H1 (cell line): ENCODE data around the gene GRIN3A. TPM values are rescaled to one million over a fixed set of nuclear protein-coding genes. Genes with fewer than 3 reads are reported as not detected.

Experiments used
- CTCF ChIA-PET: fragments of 300-600 bp; sonication (Branson Sonifier 250); formaldehyde crosslinking; loops from one replicate; lab custom pipeline; 2021; ENCODE audit not compliant: partially characterized antibody; lab: Charles Lee
- POLR2A ChIA-PET: fragments of 300-600 bp; sonication (Branson Sonifier 250); formaldehyde crosslinking; loops from one replicate; lab custom pipeline; 2021; ENCODE audit warnings: inconsistent platforms; ENCODE audit not compliant: partially characterized antibody; lab: Charles Lee
- DNase-seq, 2 experiments: peaks; one replicate each; pipeline versions ENCODE4 v3.0.0 to v3.0.0-alpha.2; 2010 to 2022; ENCODE audit warnings: low spot score in 2 of 2, low read depth in 1 of 2, mixed read lengths in 1 of 2
- FAIRE-seq: peaks from 2 replicates; lab custom pipeline; 2011; peaks lifted over from hg19 to GRCh38; lab: Jason Lieb, UNC
- H2AFZ ChIP-seq: 2 replicates; pipeline ENCODE4 v1.8.1; 2012; ENCODE audit warnings: low read length, inconsistent platforms
- H2AK5ac ChIP-seq: 2 replicates; pipeline ENCODE4 v1.6.1; 2013; ENCODE audit warnings: low read depth, low read length
- H2BK120ac ChIP-seq: replicated peaks from 2 replicates; pipeline ENCODE3; 2013; ENCODE audit warnings: low read depth, low read length, inconsistent platforms
- H2BK12ac ChIP-seq: 2 replicates; pipeline ENCODE4 v1.6.1; 2013; ENCODE audit warnings: low read depth, low read length
- H2BK15ac ChIP-seq: 2 replicates; pipeline ENCODE4 v1.6.1; 2013; ENCODE audit warnings: low read length
- H2BK20ac ChIP-seq: 2 replicates; pipeline ENCODE4 v1.6.1; 2013; ENCODE audit warnings: low read length
- H2BK5ac ChIP-seq: 2 replicates; pipeline ENCODE4 v1.6.1; 2013; ENCODE audit warnings: low read depth, low read length
- H3K14ac ChIP-seq: 2 replicates; pipeline ENCODE4 v1.6.1; 2013; ENCODE audit warnings: inconsistent platforms; ENCODE audit not compliant: insufficient read length
- H3K18ac ChIP-seq: 2 replicates; pipeline ENCODE4 v1.6.1; 2013; ENCODE audit warnings: low read length; ENCODE audit errors: extremely low read depth
- H3K23ac ChIP-seq: 2 replicates; pipeline ENCODE4 v1.6.1; 2013; ENCODE audit warnings: inconsistent platforms; ENCODE audit not compliant: insufficient read length
- H3K23me2 ChIP-seq: 2 replicates; pipeline ENCODE4 v1.6.1; 2013; ENCODE audit warnings: low read depth, low read length
- H3K27ac ChIP-seq: 2 replicates; pipeline ENCODE4 v1.6.1; 2011; ENCODE audit warnings: low read depth, low read length, inconsistent platforms
- H3K27me3 ChIP-seq, 4 experiments: replicated peaks in 1 of 4; 1 replicate in 1 of 4; 2 replicates in 3 of 4; pipeline versions ENCODE4 v1.6.1 to v1.8.1; 2011 to 2013; ENCODE audit warnings: low read length in 3 of 4, mild to moderate bottlenecking in 3 of 4, inconsistent platforms in 2 of 4, mixed read lengths in 2 of 4, moderate library complexity in 1 of 4; ENCODE audit not compliant: control insufficient read depth in 3 of 4, insufficient read depth in 3 of 4; ENCODE audit errors: extremely low read depth in 1 of 4
- H3K36me3 ChIP-seq, 4 experiments: 2 replicates each; pipeline versions ENCODE4 v1.6.1 to v1.8.1; 2011 to 2013; ENCODE audit warnings: mild to moderate bottlenecking in 4 of 4, low read length in 3 of 4, moderate library complexity in 2 of 4, control low read depth in 1 of 4, inconsistent platforms in 1 of 4; ENCODE audit not compliant: insufficient read depth in 4 of 4, control insufficient read depth in 2 of 4
- H3K4ac ChIP-seq: replicated peaks from 2 replicates; pipeline ENCODE3; 2013; ENCODE audit warnings: low read length, low read depth, mixed read lengths, inconsistent platforms; ENCODE audit not compliant: insufficient read length
- H3K4me1 ChIP-seq, 4 experiments: replicated peaks in 1 of 4; 1 replicate in 1 of 4; 2 replicates in 3 of 4; pipeline versions ENCODE4 v1.6.1 to v1.8.1; 2011 to 2013; ENCODE audit warnings: low read length in 3 of 4, inconsistent platforms in 2 of 4, mixed read lengths in 1 of 4; ENCODE audit not compliant: insufficient read depth in 4 of 4, control insufficient read depth in 3 of 4
- H3K4me2 ChIP-seq, 2 experiments: 2 replicates each; pipeline versions ENCODE4 v1.6.1 to v1.8.1; 2011 to 2013; ENCODE audit warnings: low read depth in 2 of 2, low read length in 2 of 2, control low read depth in 1 of 2, inconsistent platforms in 1 of 2, mild to moderate bottlenecking in 1 of 2; ENCODE audit not compliant: insufficient read depth in 1 of 2
- H3K4me3 ChIP-seq, 4 experiments: fragments of 200-600, 300-600 bp in 1 of 4; sonication (generic), shearing (Covaris generic), sonication (Bioruptor Twin) in 1 of 4; 2 replicates each; pipeline versions ENCODE4 v1.5.1 to v1.8.1; 2011 to 2016; ENCODE audit warnings: low read length in 4 of 4, low read depth in 3 of 4, control low read depth in 2 of 4, inconsistent platforms in 2 of 4, mild to moderate bottlenecking in 2 of 4, mixed read lengths in 1 of 4, moderate library complexity in 1 of 4; ENCODE audit not compliant: insufficient read depth in 2 of 4; ENCODE audit errors: extremely low read depth in 1 of 4
- H3K56ac ChIP-seq: replicated peaks from 2 replicates; pipeline ENCODE3; 2013; ENCODE audit warnings: low read depth, mild to moderate bottlenecking, mixed read lengths, low read length, inconsistent platforms; ENCODE audit not compliant: insufficient read length
- H3K79me1 ChIP-seq: 2 replicates; pipeline ENCODE4 v1.6.1; 2013; ENCODE audit warnings: low read depth, low read length, control low read depth
- H3K79me2 ChIP-seq, 2 experiments: 2 replicates each; pipeline versions ENCODE4 v1.6.1 to v1.8.1; 2012 to 2013; ENCODE audit warnings: low read length in 2 of 2, mild to moderate bottlenecking in 2 of 2, inconsistent platforms in 1 of 2; ENCODE audit not compliant: insufficient read depth in 2 of 2, control insufficient read depth in 1 of 2
- H3K9ac ChIP-seq, 4 experiments: replicated peaks in 1 of 4; 1 replicate in 1 of 4; 2 replicates in 3 of 4; pipeline versions ENCODE4 v1.6.1 to v1.8.1; 2011 to 2013; ENCODE audit warnings: low read depth in 3 of 4, low read length in 3 of 4, control low read depth in 2 of 4, mild to moderate bottlenecking in 2 of 4, moderate library complexity in 2 of 4, inconsistent platforms in 1 of 4; ENCODE audit errors: extremely low read depth in 1 of 4
- H3K9me3 ChIP-seq, 2 experiments: 2 replicates each; pipeline versions ENCODE4 v1.6.1 to v1.8.1; 2012 to 2013; ENCODE audit warnings: mild to moderate bottlenecking in 2 of 2, moderate library complexity in 2 of 2, control low read depth in 1 of 2, inconsistent platforms in 1 of 2, low read depth in 1 of 2, low read length in 1 of 2, mixed read lengths in 1 of 2; ENCODE audit not compliant: insufficient read depth in 2 of 2
- H4K20me1 ChIP-seq, 2 experiments: replicated peaks in 1 of 2; 2 replicates each; pipeline versions ENCODE3 to v1.8.1; 2011 to 2013; ENCODE audit warnings: inconsistent platforms in 2 of 2, low read length in 2 of 2, mild to moderate bottlenecking in 1 of 2; ENCODE audit not compliant: insufficient read depth in 2 of 2, control insufficient read depth in 1 of 2
- H4K5ac ChIP-seq: 2 replicates; pipeline ENCODE4 v1.6.1; 2013; ENCODE audit warnings: low read length, low read depth, mixed read lengths, inconsistent platforms; ENCODE audit not compliant: insufficient read length
- H4K8ac ChIP-seq: 2 replicates; pipeline ENCODE4 v1.8.0; 2013; ENCODE audit warnings: mild to moderate bottlenecking, moderate library complexity, low read length, inconsistent platforms; ENCODE audit not compliant: insufficient read depth; ENCODE audit errors: extremely low read depth
- H4K91ac ChIP-seq: replicated peaks from 2 replicates; pipeline ENCODE3; 2013; ENCODE audit warnings: low read length, mixed read lengths, inconsistent platforms; ENCODE audit not compliant: insufficient read length
- CBX8 ChIP-seq: fragments of 300-800, 300-1000 bp; sonication (generic); IDR thresholded peaks from 2 replicates; pipeline ENCODE4 v1.7.1; 2016; ENCODE audit warnings: low read depth, low read length, borderline replicate concordance
- CEBPB ChIP-seq: IDR thresholded peaks from 2 replicates; pipeline ENCODE4 v1.6.1; 2012; ENCODE audit warnings: low read depth, low read length
- FOSL1 ChIP-seq: IDR thresholded peaks from 2 replicates; pipeline ENCODE4 v1.6.1; 2011; ENCODE audit warnings: mild to moderate bottlenecking, low read depth, low read length, moderate library complexity; ENCODE audit not compliant: insufficient read depth
- MAFK ChIP-seq: IDR thresholded peaks from 2 replicates; pipeline ENCODE4 v1.6.1; 2012; ENCODE audit warnings: low read depth, mild to moderate bottlenecking, improper control_type of control experiment, low read length
- POU5F1 ChIP-seq: IDR thresholded peaks from 2 replicates; pipeline ENCODE4 v1.6.1; 2011; ENCODE audit warnings: low read depth, mild to moderate bottlenecking, low read length, moderate library complexity
- TBP ChIP-seq: IDR thresholded peaks from 2 replicates; pipeline ENCODE4 v1.6.1; 2011; ENCODE audit warnings: low read depth, low read length, improper control_type of control experiment
- WGBS, 2 experiments: shearing (Covaris generic) in 1 of 2; methylation state at CpG; one replicate each; pipeline versions ENCODE4 v1.1.6 to v1.1.7; 2013 to 2015; ENCODE audit warnings: low lambda C conversion rate in 2 of 2, mixed read lengths in 2 of 2, inconsistent platforms in 1 of 2, low coverage in 1 of 2, missing lambda C conversion rate in 1 of 2; ENCODE audit not compliant: insufficient replicate concordance in 2 of 2, insufficient coverage in 1 of 2, insufficient read length in 1 of 2; ENCODE audit errors: extremely low coverage in 1 of 2, missing lambda C conversion rate in 1 of 2; 5-methylcytosine and 5-hydroxymethylcytosine counted together
- polyA plus RNA-seq, 7 experiments: library from polyadenylated mRNA; depleted of rRNA in 3 of 7; stranded (reverse) in 5 of 7; unstranded in 2 of 7; fragments of >200 nt in 5 of 7; fragments of 200-250 nt in 2 of 7; gene quantifications; 1 replicate in 5 of 7; 2 replicates in 1 of 7; 4 replicates in 1 of 7; pipeline versions ENCODE4 v1.2.1 to v1.2.3, GENCODE V29; 2011 to 2013; ENCODE audit warnings: missing spikeins in 2 of 7, mixed read lengths in 2 of 7
- total RNA-seq: library from RNA; stranded (reverse); fragmentation: NEBNext Ultra II Directional; extraction: Animal tissue kit (Norgen Biotek cat#: 25700); gene quantifications from 2 replicates; pipeline ENCODE4 v1.2.1, GENCODE V29; 2021
- TF ChIP-seq, protein P1 (sequence below): IDR thresholded peaks from 2 replicates; pipeline ENCODE4 v1.6.1; 2012; ENCODE audit warnings: low read length, inconsistent platforms
- TF ChIP-seq, protein P2 (sequence below): IDR thresholded peaks from 2 replicates; pipeline ENCODE4 v1.6.1; 2012; ENCODE audit warnings: inconsistent platforms
- TF ChIP-seq, protein P3 (sequence below): IDR thresholded peaks from 2 replicates; pipeline ENCODE4 v1.6.1; 2011; ENCODE audit warnings: low read length, improper control_type of control experiment

The GRIN3A gene
- total and polyA plus RNA-seq, 2 of the 8 experiments (the other 6 are each of a cell fraction or from before 2014, with no cell fraction given), result 0.04 TPM; not detected in 1

DNA sequence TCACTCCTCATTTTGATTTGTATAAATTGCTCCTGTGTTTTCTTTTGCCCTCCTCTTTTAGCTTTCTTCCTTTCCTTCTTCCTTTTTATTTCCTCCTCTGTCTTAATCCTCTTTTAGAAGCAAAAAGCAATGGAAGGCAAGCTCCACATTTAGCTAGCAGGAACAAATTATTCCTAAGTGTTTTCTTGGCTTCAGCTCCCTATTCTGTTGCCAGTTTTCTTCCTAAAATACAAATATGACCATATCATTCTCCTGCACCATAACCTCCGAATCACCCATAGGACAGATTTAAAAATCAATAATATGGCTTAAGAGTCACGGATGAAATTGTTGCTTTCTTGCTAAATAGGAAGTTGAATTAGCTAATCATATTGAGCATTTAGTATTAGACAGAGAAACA is 49.4 kb downstream of the GRIN3A start:
- Histone ChIP-seq H3K79me2 (no peaks in the 10 kb centered on the region), H3K23ac (no peak overlapping the region), H3K18ac (no peak overlapping the region), H3K4me1 (no peaks in the 10 kb centered on the region), H4K8ac (no peak overlapping the region), H4K5ac (no peak overlapping the region), H3K4me3 (no peak overlapping the region)
- TF ChIP-seq, protein P1, sequence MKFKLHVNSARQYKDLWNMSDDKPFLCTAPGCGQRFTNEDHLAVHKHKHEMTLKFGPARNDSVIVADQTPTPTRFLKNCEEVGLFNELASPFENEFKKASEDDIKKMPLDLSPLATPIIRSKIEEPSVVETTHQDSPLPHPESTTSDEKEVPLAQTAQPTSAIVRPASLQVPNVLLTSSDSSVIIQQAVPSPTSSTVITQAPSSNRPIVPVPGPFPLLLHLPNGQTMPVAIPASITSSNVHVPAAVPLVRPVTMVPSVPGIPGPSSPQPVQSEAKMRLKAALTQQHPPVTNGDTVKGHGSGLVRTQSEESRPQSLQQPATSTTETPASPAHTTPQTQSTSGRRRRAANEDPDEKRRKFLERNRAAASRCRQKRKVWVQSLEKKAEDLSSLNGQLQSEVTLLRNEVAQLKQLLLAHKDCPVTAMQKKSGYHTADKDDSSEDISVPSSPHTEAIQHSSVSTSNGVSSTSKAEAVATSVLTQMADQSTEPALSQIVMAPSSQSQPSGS, result no peak
- TF ChIP-seq, protein P2, sequence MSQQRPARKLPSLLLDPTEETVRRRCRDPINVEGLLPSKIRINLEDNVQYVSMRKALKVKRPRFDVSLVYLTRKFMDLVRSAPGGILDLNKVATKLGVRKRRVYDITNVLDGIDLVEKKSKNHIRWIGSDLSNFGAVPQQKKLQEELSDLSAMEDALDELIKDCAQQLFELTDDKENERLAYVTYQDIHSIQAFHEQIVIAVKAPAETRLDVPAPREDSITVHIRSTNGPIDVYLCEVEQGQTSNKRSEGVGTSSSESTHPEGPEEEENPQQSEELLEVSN, result no peak
- TF ChIP-seq FOSL1, result no peak
- TF ChIP-seq POU5F1, result no peak
- no peak for TF ChIP-seq TBP
- no peak for TF ChIP-seq CBX8
- TF ChIP-seq, protein P3, sequence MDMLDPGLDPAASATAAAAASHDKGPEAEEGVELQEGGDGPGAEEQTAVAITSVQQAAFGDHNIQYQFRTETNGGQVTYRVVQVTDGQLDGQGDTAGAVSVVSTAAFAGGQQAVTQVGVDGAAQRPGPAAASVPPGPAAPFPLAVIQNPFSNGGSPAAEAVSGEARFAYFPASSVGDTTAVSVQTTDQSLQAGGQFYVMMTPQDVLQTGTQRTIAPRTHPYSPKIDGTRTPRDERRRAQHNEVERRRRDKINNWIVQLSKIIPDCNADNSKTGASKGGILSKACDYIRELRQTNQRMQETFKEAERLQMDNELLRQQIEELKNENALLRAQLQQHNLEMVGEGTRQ, result no peak
- no peak for TF ChIP-seq MAFK
- TF ChIP-seq CEBPB, result no peak
- TF ChIP-seq, all 59 proteins: peak for 0
- ChIA-PET CTCF (interaction anchor here (1.3 kb wide), 1 partner anchor 17 kb away, joined by 4 read pairs; no protein-coding TSS in a partner anchor), POLR2A (no interaction called here)
- no peaks in the 10 kb centered on the region for H4K20me1 ChIP-seq
- no peak overlapping the region for H2BK12ac ChIP-seq
- no peak overlapping the region for H4K91ac ChIP-seq
- no peak overlapping the region for H3K9ac ChIP-seq
- H2BK5ac ChIP-seq, result no peak overlapping the region
- H2AK5ac ChIP-seq, result no peak overlapping the region
- no peaks in the 10 kb centered on the region for H3K9me3 ChIP-seq
- no peak for DNase-seq
- no peak overlapping the region for H2BK20ac ChIP-seq
- H3K14ac ChIP-seq, result no peak overlapping the region
- no peak overlapping the region for H3K4me2 ChIP-seq
- no peaks in the 10 kb centered on the region for H3K36me3 ChIP-seq
- no peak overlapping the region for H2BK120ac ChIP-seq
- H3K27ac ChIP-seq, result no peak overlapping the region
- no peak overlapping the region for H2AFZ ChIP-seq
- no peak overlapping the region for H2BK15ac ChIP-seq
- no peak for FAIRE-seq
- H3K56ac ChIP-seq, result no peak overlapping the region
- H3K4ac ChIP-seq, result no peak overlapping the region
- H3K23me2 ChIP-seq, result no peaks in the 10 kb centered on the region
- no peaks in the 10 kb centered on the region for H3K27me3 ChIP-seq
- WGBS, 2 experiments, result 69% methylated on average over 2 of the region's 2 CpGs; no CpG with 5 or more reads in 1 of the 2 experiments
- H3K79me1 ChIP-seq, result no peaks in the 10 kb centered on the region
